OCI-M1 (cell line): ENCODE measurements around the gene DHCR24.

Experiments
- DNase-seq: peaks from one replicate; lab custom pipeline; 2025; lab: John Stamatoyannopoulos, UW

DHCR24 gene

DNA sequence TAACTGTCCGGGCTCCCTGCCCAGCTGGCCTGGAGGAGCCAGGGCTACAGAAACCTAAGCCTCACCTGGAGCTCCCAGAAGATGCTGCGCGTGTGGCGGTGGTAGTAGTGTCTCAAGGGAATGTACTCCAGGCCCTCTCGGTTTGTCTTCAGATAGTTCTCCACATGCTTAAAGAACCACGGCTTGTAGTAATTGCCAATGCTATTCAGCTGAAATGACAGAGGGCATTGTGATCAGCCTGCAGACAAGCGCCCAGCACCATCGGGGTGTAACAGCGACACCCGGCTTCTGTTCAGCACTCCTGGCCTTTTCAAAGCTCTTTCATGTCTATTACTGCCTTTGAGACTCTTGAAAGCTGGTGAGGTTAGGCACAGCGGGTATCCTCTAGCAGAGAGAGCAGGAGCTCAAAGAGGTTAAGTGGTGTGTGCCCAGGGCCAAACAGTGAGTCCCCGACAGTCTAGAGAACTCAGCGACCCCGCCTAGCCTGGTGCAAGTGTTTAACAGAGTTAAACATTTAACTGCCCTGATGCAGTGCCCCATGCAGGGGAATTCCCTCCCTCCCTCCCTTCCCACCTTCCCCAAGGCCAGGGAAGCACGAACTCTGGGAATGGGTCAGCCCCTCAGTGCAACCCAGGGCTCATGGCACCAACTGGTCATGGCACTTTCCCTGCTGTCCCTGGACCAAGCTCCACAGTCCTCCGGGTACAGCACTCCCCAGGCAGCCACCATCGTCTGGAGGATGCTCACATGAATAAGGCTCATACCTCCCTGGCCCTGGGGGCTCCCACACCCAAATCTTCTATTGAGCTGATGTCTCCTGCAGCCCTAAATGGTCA is 21.5 kb downstream of the DHCR24 start:
- no peak for DNase-seq

DNA sequence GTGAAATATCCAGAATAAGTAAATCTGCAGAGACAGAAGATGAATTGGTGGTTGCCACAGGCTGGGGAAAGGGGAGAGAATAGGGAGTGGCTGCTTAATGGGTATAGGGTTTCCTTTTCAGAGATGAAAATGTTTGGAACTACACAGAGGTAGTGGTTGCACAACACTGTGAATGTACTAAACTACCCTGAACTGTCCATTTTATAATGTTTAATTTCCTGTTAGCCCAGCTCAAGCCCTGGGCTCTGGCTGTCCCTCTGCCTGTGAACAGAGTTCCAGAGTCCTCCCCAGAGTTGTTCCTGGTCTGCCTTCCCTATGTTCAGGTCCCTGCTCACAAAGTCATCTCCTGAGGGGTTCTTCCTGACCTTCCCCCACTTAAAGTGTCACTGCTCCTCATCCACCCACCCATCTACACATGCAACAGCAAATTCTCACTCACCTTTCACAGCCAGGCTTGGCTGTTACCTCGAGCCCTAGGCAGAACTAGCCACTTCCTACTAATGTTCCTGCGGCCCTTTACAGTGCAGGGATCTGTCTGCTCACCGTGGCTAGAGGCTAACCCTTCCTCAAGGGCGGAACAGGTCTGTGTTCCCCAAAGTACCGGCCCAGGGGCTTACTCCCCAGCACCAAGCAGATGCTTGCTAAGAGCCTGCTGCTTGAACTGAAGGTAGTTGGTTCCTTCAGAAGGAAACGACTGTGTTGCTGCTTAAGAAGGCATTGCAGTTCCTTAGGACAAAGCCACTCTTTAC is 22.4 kb downstream of the DHCR24 start:
- DNase-seq = no peak

DNA sequence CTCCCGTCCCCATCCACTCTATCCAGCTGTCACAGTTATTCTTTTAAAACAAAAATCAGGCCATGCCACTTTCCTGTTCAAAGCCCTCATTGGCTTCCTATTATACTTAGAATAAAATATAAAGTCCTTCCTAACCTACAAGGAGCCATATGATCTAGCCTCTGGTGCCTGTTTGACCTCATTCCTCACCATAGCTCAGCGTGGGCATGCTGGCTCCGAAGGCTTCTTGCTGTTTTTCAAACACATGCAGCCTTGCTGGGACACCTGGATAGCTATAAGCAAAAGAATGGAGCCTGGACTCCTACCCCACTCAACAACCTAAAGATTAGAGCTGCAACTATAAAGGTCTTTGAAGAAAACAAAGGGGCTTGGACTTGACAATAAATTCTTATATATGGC is 23.7 kb downstream of the DHCR24 start:
- DNase-seq = no peak

DNA sequence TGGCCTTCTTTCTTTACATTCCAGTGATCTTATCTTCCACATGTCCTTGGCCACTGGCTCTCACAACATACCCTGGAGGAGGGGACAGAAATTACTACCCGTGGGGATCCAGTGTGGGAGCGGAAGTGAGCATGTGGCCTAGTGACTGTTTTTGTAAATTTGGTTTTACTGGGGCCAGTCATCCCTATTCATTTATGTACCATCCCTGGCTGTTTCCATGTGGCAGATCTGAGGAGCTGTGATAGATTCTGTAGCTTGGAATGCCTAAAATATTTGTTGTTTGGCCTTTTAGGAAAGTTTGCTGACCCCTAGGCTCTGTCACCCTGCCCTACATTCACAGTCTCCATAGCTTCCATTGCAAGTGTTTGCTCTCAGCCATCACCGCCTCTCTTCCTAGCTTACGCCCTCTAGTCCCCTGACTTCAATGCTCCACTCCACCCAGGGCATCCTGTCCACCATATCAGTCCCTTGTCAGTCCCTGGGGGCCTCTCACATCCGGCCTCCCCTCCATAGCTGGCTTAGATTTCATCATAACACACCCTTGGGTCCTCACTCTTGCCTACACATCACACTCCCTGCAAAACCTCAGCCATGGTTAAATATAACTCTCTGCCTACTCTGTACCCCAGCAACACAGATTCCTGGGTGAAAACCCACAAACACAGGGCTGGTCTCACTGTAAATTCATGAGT is 25.8 kb downstream of the DHCR24 start:
- DNase-seq = peak; percentile 27

DNA sequence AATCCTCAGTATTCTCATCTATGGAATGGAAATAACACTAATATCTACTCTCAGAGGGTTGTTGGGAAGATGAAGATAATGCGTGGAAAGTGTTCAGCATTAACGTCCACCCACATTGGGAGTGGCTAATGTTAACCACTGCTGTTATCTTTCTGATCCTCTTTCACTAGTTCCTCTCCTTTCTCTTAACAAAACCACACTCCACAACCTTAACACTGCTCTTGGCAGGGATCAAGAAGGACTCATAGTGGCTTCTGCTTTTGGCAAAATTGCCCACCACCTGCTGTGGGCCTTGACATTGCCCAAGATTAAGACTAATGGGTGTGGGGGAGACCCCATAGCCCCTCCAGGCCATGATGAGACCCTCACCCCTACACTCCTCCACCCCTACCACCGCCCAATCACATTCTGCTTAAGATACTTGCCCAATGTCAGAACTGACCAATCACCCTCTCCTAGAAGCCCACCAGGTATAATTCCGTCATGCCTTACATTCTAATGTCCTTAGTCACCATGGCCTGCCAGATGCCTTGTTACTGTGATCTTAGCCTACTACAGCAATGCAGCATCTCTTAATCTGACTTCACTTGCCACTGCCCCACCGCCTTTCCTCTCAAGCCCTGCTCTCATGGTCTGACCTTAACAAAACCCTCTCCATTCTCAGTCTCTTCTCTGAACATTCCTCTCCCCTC is 27.1 kb downstream of the DHCR24 start:
- DNase-seq = peak; percentile 83

DNA sequence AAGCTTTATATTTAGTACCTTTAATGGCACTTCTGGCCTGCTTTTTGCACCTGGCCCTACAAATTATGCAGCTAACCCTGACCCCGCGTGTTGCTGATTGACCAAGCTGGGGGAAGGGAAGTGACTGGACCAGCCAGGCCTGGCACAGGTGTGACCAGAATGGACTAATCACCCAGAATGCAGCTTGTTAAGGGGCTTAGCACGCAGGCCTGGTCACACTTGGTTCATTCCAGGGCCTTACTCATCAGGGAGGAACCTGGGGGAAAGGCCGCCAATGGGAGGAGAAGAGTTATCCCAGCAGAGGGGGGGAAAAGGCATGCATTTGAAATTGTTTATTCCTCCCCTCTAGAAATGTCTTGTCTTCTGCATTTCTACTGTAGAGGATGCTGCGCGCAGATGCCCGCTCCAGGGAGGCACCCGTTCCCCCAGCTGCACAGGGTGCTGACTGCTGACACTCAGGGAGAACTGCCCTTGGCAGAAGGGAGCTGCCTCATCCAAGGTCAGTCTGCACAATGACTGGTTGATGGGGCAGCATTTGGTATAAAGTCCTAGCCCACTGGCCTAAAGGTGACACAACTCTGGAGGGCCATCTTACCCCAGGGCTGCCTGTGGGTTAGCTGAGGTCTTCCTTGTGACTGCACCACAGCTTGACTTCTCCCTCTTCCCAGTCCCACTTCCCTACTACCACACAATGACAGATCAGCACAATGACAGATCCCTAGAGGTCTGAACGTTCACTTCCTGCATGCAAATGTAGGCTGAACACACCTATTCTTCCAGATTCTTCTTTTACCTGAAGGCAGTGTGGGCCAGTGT is 29.0 kb downstream of the DHCR24 start:
- DNase-seq = no peak

DNA sequence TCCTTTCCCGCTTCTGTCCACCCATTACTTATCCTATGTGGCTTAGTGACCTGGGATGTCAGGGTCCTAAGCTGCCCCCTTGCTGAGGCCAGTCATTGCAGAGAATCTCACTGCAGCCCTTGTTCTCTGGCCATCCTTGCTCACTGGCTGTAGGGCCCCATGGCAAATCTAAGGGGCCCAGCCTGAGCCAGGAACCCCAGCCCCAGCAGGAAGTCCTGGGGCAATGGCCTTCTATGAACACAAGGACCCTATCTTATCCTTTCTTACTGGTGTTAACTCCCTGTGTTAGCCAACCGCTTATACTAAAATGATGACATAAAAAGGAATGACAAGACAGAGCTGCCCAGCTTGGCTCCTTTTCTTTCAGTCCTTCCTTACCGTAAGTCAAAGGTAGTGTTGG is 29.9 kb downstream of the DHCR24 start:
- no peak for DNase-seq

DNA sequence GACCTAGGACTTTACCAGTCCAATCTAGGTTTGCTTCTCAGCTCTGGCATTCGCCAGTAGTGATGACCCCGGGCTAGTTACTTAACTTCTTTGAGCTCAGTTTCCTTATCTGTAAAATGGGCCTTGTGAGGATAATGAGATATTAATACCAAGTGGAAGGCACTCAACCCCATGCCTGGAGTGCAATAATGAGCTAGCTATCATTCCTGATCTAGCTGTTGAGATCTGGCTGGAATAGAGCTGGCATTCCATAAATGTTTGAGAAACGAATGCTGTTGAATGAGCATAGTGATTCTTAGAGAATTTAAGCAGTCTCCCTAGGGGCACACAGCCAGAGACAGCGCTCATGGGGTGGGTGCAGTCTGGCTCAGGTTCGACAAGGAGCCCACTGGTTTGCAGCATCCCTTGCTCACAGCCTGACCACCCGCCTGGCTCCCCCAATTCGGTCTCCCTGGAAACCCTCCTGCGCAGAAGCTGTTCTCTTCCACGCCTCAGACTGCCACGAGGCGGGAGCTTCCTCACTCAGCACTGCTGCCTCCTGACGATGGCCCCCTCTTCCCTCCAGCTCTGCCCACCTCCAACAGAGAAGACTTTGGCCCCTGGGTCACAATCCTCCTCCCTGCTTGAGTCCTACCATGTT is 32.5 kb downstream of the DHCR24 start:
- no peak for DNase-seq

DNA sequence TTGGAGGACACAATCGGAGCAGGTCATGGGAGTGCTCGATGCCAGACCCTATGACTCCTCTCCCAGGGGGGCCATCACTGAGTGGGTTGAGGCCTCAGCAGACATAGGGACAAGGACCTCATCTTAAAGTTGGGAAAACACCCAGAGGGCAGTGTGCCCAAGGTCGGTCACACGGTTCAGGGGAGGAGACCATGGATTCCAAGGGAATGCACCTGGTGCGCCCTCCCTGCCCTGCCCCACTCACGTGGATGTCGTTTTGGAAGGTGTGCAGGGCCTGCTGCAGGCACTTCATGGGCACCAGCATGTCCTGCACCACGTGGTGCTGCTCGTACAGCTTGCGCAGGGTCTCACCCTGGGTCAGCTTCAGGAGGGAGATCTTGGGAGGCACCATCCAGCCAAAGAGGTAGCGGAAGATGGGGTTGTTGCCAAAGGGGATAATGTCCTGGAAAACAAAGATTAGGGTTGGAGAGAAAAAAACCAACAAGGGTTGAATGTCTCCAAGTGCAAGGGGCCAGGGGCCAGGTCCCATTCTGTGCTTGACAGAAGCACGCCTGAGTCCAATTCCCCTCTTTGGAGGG is 33.1 kb downstream of the DHCR24 start:
- DNase-seq = no peak

DNA sequence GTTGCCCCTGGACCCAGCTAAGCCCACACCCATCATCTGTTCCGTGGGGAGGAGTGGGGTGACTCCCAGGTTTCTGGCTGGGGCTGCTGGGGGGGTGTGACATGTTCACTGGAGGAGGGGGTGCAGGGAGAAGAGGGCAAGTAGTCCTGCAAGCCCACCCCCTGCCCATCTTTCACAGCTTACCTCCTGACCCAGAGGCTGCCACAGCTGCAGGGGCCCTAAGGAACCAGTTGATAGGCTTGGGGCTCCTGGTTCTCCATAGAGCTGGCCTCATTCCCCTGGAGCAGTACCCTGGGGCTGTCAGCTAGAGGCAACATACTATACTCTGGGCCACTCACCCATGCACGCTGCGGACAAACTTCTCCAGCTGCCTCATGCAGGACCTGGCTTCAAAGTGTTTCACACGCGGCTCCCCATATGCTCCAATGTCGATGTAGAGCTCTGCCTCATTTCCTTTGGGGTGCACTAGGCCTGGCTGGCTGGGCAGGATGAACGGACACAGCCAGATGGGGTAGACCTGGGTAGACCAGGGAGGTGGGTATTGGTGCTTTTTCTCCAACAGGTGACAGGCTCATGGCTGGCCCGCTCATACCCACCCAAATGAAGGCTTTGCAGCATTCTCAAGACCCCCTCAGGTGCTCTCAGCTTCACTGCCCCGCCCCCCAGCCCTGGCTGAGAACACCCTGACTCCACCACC is 33.8 kb downstream of the DHCR24 start:
- DNase-seq = no peak

DNA sequence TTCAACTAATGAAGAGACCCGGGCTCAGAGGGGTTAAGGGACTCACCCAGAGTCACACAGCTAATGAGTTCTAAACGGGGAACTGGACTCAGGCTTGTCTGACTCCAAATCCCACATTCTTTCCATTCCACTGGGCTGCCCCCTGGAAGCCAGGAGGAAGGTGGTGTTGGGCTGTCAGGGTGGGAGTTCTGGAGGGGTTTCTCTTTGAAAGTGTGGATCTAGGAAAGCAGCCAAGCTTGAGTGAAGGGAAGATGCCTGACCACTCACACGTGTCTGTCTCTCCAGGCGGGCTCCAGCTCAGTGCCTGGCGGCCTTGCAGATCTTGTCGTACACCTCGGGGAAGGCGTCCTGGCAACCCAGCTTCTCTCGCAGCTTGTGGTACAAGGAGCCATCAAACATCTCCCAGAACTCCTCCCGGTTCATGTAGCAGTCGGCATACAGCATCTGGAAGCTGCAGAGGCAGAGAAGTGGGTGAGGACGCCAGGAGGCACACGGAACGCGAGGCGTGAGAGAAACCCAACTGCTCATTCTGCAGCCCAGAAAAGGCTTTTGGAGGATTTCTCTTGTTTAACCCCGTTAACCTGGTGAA is 35.0 kb downstream of the DHCR24 start:
- DNase-seq = no peak

DNA sequence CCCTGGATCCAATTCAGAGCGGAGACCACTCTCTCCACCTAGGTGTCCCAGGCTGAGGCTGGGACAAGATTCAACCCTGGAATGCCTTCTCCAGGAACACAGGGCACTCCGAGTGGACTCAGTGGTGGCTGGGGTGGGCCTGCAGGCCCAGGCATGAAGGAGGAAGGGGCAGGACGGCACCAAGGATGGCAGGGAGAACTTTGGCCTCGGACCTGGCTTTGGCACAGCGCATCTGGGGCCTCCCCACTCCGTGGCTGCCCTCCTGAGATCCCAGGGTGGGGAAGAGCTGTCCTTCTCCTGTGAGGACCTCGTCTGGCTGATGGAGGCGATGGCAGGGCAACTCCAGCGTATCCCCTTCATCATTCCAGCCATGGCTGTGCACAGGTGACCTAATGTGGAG is 35.6 kb downstream of the DHCR24 start:
- DNase-seq = no peak

DNA sequence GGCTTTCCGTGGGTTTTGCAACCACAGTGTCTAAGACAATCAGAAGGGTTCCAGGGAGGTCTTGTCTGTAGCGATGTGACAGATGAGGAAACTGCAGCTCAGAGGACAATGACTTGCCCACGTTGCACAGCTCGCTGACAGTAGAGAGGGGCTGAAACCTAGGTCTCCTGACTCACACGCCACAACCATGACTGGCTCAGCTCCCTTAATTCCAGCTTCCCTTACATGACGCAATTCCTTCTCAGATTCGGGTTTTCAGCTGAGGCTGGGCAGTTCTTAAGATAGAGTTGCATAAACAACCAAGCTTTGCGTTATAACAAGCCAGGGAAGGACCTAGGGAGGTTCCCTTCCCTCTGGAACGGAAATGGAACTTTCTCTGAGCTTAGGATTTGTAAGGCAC is 36.3 kb downstream of the DHCR24 start:
- DNase-seq = no peak

DNA sequence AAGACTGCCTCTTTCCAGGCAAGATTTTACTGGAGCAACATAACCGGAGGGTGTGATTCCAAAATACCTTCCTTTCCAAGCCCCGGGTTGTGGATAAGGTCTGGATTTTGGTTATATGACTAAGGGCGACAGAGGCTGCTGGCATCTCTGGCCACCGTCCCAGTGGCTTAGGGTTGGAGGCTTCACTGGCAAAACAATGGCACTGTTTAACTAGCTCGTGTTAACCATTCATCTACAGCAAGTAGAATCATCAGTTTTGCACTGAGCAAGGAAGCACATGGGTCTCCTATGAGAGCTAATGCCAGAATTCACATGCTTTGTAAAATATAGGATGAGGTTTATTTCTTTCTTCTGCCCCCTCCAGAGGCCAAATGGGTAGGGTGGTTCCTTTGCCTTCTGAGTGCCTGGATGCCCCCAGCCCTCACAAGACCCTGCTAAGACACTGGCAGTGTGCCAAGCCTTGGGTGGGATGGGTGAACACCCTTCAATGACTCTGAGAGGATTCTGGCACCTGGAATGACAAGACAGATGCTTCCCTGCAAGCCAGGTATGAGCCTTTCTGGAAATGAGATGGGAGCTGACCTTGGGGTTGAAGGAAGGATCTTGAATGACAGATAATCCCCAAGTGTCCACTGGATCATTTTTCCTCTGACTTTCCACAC is 36.8 kb downstream of the DHCR24 start:
- no peak for DNase-seq

DNA sequence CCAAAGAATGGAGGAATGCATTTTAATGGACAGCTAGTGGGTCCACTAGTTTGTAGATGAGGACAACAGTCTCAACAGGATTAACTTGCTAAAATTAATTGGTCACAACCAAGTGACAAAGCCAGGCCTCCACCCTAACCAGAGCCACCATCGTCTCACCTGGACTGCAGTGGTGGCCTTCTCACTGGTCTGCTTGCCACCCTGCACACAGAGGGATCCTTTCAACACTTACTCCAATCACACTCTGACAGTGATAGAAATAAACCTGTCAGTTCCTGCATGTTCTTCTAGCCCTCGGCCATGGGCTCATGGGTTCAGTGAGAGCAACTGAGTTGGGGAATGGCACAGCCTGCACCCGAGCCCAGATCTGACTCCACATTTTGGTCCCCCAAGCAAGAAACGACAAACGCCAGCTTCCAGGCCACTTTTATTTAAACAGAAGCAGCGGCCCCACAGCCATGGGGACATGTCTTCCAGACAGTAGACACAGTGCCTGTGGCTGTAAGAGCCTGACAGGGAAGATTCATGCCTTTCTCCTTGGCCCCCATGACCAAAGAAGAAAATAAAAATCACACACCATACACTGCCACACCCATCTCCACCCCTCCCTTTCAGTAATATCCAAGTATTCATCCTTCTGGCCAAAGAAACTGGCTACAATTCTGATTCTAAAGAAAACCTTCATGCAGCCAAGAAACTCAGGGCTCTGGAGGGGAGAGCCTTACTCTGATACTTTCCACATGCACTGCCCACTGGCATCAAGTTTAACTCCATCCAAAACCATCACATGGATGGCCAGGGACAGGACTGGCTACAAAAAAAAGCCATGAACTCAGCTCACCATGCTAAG is 37.6 kb downstream of the DHCR24 start:
- DNase-seq = no peak

DNA sequence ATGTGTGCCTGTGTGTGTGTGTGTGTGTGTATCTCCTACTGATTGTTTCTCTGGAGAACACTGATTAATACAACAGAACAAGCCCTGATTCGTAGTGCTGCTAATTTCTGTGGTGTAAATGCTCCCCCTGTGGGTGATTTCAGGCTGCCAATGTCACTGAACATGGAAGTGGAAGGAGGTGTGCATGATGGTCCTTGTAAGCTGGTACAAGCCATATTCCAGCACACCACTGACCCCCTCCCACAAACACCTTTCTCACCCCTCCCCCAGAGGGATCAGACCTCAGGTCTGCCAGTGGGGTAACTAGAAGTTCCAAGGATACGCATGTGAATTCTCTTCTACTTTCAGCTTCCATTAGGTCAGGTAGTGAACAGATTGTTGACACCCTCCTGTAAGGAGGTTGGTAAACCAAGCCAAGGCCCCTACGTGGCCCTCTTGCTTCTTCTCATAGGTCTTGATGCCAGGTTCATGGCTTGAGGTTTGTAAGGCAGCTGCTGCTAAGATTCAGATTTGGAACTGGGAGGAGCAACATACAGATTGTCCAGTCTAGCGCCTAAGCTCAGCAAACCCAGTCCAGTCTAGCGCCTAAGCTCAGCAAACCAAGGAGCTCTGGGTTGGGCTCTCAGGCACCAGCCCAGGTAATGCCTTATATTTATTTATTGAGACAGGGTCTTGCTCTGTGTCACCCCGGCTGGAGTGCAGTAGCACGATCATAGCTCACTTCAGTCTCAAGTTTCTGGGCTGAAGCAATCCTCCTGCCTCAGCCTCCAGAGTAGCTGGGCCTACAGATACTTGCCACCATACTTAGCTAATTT is 38.7 kb downstream of the DHCR24 start:
- no peak for DNase-seq

DNA sequence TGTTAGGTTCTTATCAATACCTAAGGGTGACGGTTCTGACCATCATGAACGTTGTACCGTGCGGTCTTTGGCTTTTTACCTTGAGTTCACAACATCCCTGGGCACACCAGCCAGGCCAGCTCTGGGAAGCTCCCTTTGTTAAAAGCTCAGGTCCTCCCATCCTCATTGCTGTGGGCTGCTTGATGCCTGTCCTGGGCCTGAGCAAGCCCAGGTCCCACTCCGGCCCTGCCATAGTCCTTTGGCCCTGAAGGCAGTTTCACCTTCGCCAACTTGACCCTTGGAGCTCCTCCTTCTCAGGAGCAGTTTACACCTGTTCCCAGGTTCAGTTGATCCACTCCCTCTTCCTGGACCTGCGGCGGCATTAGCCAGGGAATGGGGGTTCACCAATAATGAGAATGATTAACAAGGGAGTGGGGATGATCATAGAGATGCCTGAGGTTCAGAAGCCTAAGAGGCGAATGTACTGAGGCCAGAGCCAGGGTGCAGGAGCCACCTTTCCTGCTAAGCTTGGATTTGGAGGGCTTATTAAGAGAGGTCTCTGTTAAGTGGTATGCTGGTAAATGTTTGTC is 40.2 kb downstream of the DHCR24 start:
- DNase-seq = no peak
